Neural progenitor cell (in vitro differentiated cells): ENCODE measurements around the gene OR11H7. TPM values are rescaled to one million over a fixed set of nuclear protein-coding genes. Genes with fewer than 3 reads are reported as not detected.
"Not testable (repeated sequence)": the region's sequence is repeated elsewhere in the genome, so short reads cannot be mapped to it uniquely, and the experiment has no call there.

Source experiments
- DNase-seq: peaks from one replicate; pipeline ENCODE4 v3.0.0-alpha.2; 2016; ENCODE audit warnings: low spot score
- H2AFZ ChIP-seq: fragments of 200-600 bp; sonication (generic); replicated peaks from 2 replicates; pipeline ENCODE4 v1.6.1; 2016; ENCODE audit warnings: antibody characterized with exemption
- H3F3A ChIP-seq: fragments of 200-600 bp; sonication (generic); 2 replicates; pipeline ENCODE4 v1.6.1; 2016; ENCODE audit warnings: antibody characterized with exemption, low read depth
- H3K27ac ChIP-seq: fragments of 200-600 bp; sonication (generic); 2 replicates; pipeline ENCODE4 v1.5.1; 2016; ENCODE audit warnings: mild to moderate bottlenecking
- H3K27me3 ChIP-seq: fragments of 200-600 bp; sonication (generic); 2 replicates; pipeline ENCODE4 v1.6.1; 2016; ENCODE audit warnings: mild to moderate bottlenecking, moderate library complexity
- H3K36me3 ChIP-seq: fragments of 200-600 bp; sonication (generic); 2 replicates; pipeline ENCODE4 v1.5.1; 2016
- H3K4me1 ChIP-seq: fragments of 200-600 bp; sonication (generic); 2 replicates; pipeline ENCODE4 v1.6.1; 2016; ENCODE audit warnings: mixed run types
- H3K4me2 ChIP-seq: fragments of 200-600 bp; sonication (generic); 2 replicates; pipeline ENCODE4 v1.6.1; 2016
- H3K4me3 ChIP-seq: fragments of 200-600 bp; sonication (generic); 2 replicates; pipeline ENCODE4 v1.5.1; 2016
- H3K79me2 ChIP-seq: fragments of 200-600 bp; sonication (generic); 2 replicates; pipeline ENCODE4 v1.6.1; 2016; ENCODE audit warnings: low read depth
- H3K9ac ChIP-seq: fragments of 200-600 bp; sonication (generic); 2 replicates; pipeline ENCODE4 v1.6.1; 2016
- H3K9me3 ChIP-seq: fragments of 200-600 bp; sonication (generic); 2 replicates; pipeline ENCODE4 v1.5.1; 2016; ENCODE audit warnings: low read depth
- H4K20me1 ChIP-seq: fragments of 200-600 bp; sonication (generic); 2 replicates; pipeline ENCODE4 v1.6.1; 2016; ENCODE audit warnings: low read depth
- H3K27ac Mint-ChIP-seq: 3 replicates; pipeline ENCODE4 v1.8.0; 2021; ENCODE audit warnings: mixed read lengths
- H3K27me3 Mint-ChIP-seq: 2 replicates; pipeline ENCODE4 v1.8.0; 2022; ENCODE audit warnings: low read depth, mild to moderate bottlenecking, inconsistent platforms, moderate library complexity, mixed read lengths; ENCODE audit not compliant: insufficient read depth
- H3K36me3 Mint-ChIP-seq: 3 replicates; pipeline ENCODE4 v1.8.0; 2021; ENCODE audit warnings: mixed read lengths
- H3K4me1 Mint-ChIP-seq: 3 replicates; pipeline ENCODE4 v1.8.0; 2021; ENCODE audit warnings: mixed read lengths
- H3K4me3 Mint-ChIP-seq: 3 replicates; pipeline ENCODE4 v1.8.0; 2021; ENCODE audit warnings: mild to moderate bottlenecking, moderate library complexity, mixed read lengths
- H3K9me3 Mint-ChIP-seq: 3 replicates; pipeline ENCODE4 v1.8.0; 2020; ENCODE audit warnings: mixed read lengths
- EZH2 ChIP-seq: fragments of 200-600 bp; sonication (generic); IDR thresholded peaks from 2 replicates; pipeline ENCODE4 v1.6.1; 2017; ENCODE audit warnings: antibody characterized with exemption, mild to moderate bottlenecking, moderate library complexity
- EZH2phosphoT487 ChIP-seq: fragments of 200-600 bp; sonication (generic); IDR thresholded peaks from 2 replicates; pipeline ENCODE4 v1.6.1; 2017; ENCODE audit warnings: antibody characterized with exemption
- total RNA-seq: library from RNA; depleted of rRNA; stranded (reverse); fragments of >200 nt; gene quantifications from 2 replicates; pipeline ENCODE4 v1.2.3, GENCODE V29; 2015; ENCODE audit warnings: low replicate concordance
- TF ChIP-seq, protein P1 (sequence below): fragments of 200-600 bp; sonication (generic); IDR thresholded peaks from 2 replicates; pipeline ENCODE4 v1.5.1; 2017; ENCODE audit warnings: antibody characterized with exemption, mild to moderate bottlenecking

OR11H7 gene
- total RNA-seq, 1 donor from 2014 or later: not detected

DNA sequence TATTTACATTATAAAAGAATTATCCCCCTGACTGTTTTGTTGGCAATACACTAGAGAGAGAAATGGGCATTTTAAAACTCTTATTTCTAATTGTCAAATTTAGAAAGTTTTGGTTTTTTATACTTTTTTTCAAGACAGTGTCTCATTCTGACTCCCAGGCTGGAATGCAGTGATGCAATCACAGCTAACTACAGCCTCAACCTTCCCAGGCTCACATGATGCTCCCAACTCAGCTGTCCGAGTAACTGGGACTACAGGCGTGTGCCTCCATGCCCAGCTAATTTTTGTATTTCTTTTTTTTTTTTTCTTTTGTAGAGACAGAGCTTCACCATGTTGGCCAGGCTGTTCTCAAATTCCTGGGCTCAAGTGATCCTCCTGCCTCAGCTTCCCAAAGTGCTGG, 13.6 kb upstream of the OR11H7 start:
- Mint-ChIP-seq H3K27ac (no peak overlapping the region), H3K4me1 (no peaks in the 10 kb centered on the region), H3K27me3 (no peaks in the 10 kb centered on the region), H3K9me3 (peaks cover 27% of the 10 kb centered on the region), H3K4me3 (no peak overlapping the region), H3K36me3 (no peaks in the 10 kb centered on the region)
- Histone ChIP-seq H3K79me2 (no peaks in the 10 kb centered on the region), H4K20me1 (no peaks in the 10 kb centered on the region), H3K27ac (no peak overlapping the region), H3K4me2 (no peak overlapping the region), H2AFZ (no peak overlapping the region), H3K4me1 (no peaks in the 10 kb centered on the region), H3K9me3 (peaks cover 25% of the 10 kb centered on the region), H3K27me3 (no peaks in the 10 kb centered on the region), H3K9ac (no peak overlapping the region), H3F3A (no peaks in the 10 kb centered on the region), H3K36me3 (no peaks in the 10 kb centered on the region), H3K4me3 (no peak overlapping the region)
- no peak for DNase-seq
- TF ChIP-seq EZH2phosphoT487: no peak
- TF ChIP-seq, protein P1, sequence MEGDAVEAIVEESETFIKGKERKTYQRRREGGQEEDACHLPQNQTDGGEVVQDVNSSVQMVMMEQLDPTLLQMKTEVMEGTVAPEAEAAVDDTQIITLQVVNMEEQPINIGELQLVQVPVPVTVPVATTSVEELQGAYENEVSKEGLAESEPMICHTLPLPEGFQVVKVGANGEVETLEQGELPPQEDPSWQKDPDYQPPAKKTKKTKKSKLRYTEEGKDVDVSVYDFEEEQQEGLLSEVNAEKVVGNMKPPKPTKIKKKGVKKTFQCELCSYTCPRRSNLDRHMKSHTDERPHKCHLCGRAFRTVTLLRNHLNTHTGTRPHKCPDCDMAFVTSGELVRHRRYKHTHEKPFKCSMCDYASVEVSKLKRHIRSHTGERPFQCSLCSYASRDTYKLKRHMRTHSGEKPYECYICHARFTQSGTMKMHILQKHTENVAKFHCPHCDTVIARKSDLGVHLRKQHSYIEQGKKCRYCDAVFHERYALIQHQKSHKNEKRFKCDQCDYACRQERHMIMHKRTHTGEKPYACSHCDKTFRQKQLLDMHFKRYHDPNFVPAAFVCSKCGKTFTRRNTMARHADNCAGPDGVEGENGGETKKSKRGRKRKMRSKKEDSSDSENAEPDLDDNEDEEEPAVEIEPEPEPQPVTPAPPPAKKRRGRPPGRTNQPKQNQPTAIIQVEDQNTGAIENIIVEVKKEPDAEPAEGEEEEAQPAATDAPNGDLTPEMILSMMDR: no peak

DNA sequence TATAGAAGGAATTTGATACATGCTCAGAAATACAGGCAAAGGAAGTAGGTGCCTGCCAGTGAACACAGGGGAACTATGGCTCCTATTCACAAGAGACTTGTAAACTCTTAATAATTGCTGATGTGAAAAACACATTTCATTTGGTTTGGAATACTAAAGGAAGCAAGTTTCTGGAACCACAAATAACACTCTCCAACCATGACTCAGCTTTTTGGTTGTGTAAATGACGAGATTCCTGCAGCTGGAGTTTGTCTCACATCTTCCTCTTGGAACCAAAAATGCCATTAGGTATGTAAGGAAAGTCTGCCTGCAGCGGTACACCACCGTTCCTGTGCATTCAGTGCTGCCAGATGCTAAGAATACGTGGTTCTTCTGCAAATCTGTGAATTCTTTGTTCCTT, 9.7 kb upstream of the OR11H7 start:
- Histone ChIP-seq H3K27ac (no peak overlapping the region), H3K79me2 (no peaks in the 10 kb centered on the region), H3K36me3 (peaks cover 5% of the 10 kb centered on the region), H3F3A (no peaks in the 10 kb centered on the region), H3K4me3 (no peak overlapping the region), H3K9me3 (peaks cover 24% of the 10 kb centered on the region), H3K4me2 (no peak overlapping the region), H2AFZ (no peak overlapping the region), H4K20me1 (no peaks in the 10 kb centered on the region), H3K4me1 (no peaks in the 10 kb centered on the region), H3K27me3 (no peaks in the 10 kb centered on the region), H3K9ac (no peak overlapping the region)
- Mint-ChIP-seq H3K27ac (no peak overlapping the region), H3K4me3 (no peak overlapping the region), H3K9me3 (peaks cover 19% of the 10 kb centered on the region), H3K27me3 (no peaks in the 10 kb centered on the region), H3K4me1 (no peaks in the 10 kb centered on the region), H3K36me3 (no peaks in the 10 kb centered on the region)
- DNase-seq: no peak
- TF ChIP-seq EZH2phosphoT487 (no peak), EZH2 (no peak)
- TF ChIP-seq, protein P1: no peak

DNA sequence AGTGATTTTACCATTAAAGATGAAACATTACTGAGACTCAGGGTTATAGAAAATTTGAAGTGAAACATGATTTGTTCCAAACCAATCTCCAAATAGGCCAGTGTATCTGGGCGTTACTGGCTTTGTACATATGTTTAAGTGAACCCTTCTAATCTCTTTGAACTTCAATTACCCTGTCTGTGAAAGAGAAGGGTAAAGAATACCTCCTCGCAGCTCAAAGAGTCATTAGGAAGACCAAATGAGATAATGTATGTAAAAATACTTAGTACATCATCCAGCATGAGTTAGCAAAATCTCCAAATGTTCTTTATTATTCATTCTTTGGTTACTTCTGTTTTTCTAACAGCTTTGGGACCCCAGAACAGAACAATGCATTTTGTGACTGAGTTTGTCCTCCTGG, 5.4 kb upstream of the OR11H7 start, which contains the start of gene OR11H6:
OR11H6 (plus strand) TSS at position 301 of the 400 bp plus-strand sequence; CDS start at position 301, 0 bp downstream.
- Mint-ChIP-seq H3K4me3 (no peak within 1 kb of the TSS), H3K36me3 (no peaks in the 10 kb centered on the region), H3K27ac (no peak within 1 kb of the TSS), H3K4me1 (no peaks in the 10 kb centered on the region), H3K9me3 (peaks cover 12% of the 10 kb centered on the region), H3K27me3 (peaks cover 5% of the 10 kb centered on the region)
- Histone ChIP-seq H3K4me2 (no peak within 1 kb of the TSS), H3K4me3 (no peak within 1 kb of the TSS), H3K4me1 (no peaks in the 10 kb centered on the region), H4K20me1 (no peaks in the 10 kb centered on the region), H3F3A (no peaks in the 10 kb centered on the region), H2AFZ (no peak within 1 kb of the TSS), H3K27me3 (no peaks in the 10 kb centered on the region), H3K27ac (no peak within 1 kb of the TSS), H3K9me3 (peaks cover 39% of the 10 kb centered on the region), H3K9ac (no peak within 1 kb of the TSS), H3K36me3 (peaks cover 5% of the 10 kb centered on the region), H3K79me2 (no peaks in the 10 kb centered on the region)
- no peak for DNase-seq
- TF ChIP-seq EZH2phosphoT487 (no peak), EZH2 (no peak)
- TF ChIP-seq, protein P1: no peak

DNA sequence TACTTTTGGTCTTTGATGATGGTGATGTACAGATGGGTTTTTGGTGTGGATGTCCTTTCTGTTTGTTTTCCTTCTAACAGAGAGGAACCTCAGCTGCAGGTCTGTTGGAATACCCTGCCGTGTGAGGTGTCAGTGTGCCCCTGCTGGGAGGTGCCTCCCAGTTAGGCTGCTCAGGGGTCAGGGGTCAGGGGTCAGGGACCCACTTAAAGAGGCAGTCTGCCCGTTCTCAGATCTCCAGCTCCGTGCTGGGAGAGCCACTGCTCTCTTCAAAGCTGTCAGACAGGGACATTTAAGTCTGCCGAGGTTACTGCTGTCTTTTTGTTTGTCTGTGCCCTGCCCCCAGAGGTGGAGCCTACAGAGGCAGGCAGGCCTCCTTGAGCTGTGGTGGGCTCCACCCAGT, 6.6 kb downstream of the OR11H7 start:
- H4K20me1 ChIP-seq, DNase-seq, H3K27ac ChIP-seq, H3K4me1 Mint-ChIP-seq, H3K4me1 ChIP-seq, H2AFZ ChIP-seq, H3K4me2 ChIP-seq, H3K79me2 ChIP-seq, H3K9me3 Mint-ChIP-seq, H3K9me3 ChIP-seq, H3K27me3 Mint-ChIP-seq, H3K27ac Mint-ChIP-seq, H3K36me3 Mint-ChIP-seq, H3K27me3 ChIP-seq, H3K9ac ChIP-seq, H3K4me3 ChIP-seq, H3K36me3 ChIP-seq, H3K4me3 Mint-ChIP-seq: not testable (repeated sequence)
- H3F3A ChIP-seq: peaks cover 16% of the 10 kb centered on the region
